GM12801 (cell line): ENCODE measurements around the gene ANKRD33B.

Source experiments
- TF ChIP-seq, protein P1 (sequence below): IDR thresholded peaks from one replicate; pipeline ENCODE4 v1.5.1; 2011; ENCODE audit warnings: control low read depth; ENCODE audit not compliant: insufficient read length; ENCODE audit errors: extremely low read depth

Gene ANKRD33B

DNA sequence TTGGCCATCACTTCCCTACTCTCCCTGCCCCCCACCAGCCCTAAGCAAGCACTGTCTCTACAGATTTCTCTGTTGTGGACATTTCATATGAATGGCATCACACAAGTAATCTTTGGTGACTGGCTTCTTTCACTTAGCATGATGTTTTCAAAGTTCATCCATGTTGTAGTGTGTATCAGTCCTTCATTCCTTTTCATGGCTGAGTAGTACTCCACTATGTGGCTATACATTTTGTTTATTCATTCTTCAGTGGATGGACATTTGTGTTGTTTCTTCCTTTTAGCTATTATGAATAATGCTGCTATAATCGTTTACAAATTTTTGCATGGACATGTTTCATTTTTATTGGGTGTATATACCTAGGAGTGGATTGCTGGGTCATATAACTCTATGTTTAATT is 113.1 kb downstream of the ANKRD33B start:
- TF ChIP-seq, protein P1, sequence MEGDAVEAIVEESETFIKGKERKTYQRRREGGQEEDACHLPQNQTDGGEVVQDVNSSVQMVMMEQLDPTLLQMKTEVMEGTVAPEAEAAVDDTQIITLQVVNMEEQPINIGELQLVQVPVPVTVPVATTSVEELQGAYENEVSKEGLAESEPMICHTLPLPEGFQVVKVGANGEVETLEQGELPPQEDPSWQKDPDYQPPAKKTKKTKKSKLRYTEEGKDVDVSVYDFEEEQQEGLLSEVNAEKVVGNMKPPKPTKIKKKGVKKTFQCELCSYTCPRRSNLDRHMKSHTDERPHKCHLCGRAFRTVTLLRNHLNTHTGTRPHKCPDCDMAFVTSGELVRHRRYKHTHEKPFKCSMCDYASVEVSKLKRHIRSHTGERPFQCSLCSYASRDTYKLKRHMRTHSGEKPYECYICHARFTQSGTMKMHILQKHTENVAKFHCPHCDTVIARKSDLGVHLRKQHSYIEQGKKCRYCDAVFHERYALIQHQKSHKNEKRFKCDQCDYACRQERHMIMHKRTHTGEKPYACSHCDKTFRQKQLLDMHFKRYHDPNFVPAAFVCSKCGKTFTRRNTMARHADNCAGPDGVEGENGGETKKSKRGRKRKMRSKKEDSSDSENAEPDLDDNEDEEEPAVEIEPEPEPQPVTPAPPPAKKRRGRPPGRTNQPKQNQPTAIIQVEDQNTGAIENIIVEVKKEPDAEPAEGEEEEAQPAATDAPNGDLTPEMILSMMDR = no peak

DNA sequence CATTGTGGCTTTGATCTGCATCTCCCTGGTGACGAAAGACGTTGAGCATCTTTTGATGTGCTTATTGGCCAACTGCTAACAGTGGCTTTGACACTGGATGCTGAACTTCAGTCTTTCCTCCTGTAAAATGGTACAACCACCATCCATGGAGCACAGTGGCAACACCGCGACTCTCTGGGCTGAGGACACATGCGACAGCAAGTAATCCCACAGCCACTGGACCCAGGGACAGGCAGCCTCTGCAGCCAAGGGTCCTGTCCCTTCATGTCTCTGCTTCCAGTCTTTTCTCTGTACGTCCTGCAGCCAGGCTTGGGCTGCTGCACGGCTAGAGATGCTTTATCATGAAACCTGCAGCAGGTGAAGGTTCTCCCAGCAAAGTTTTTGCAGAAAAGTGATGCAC is 113.7 kb downstream of the ANKRD33B start:
- TF ChIP-seq, protein P1 = no peak

DNA sequence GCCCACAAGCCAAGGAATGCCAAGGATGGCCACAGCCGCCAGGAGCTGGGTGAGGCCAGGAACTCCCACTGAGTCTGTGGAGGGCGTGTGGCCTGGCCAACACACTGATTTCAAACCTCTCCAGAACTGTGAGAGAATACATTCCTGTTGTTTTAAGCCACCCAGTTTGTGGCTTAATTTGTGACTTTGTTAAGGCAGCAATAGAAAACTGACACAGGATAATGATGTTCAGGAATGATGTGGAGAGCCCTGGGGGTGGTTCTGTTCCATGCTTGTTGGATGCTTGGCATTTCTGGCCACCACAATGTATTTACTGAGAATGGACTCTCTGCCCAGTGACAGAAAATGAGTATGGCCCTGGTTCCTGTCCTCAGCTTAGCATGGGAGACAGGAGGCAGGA is 114.4 kb downstream of the ANKRD33B start:
- TF ChIP-seq, protein P1 = no peak

DNA sequence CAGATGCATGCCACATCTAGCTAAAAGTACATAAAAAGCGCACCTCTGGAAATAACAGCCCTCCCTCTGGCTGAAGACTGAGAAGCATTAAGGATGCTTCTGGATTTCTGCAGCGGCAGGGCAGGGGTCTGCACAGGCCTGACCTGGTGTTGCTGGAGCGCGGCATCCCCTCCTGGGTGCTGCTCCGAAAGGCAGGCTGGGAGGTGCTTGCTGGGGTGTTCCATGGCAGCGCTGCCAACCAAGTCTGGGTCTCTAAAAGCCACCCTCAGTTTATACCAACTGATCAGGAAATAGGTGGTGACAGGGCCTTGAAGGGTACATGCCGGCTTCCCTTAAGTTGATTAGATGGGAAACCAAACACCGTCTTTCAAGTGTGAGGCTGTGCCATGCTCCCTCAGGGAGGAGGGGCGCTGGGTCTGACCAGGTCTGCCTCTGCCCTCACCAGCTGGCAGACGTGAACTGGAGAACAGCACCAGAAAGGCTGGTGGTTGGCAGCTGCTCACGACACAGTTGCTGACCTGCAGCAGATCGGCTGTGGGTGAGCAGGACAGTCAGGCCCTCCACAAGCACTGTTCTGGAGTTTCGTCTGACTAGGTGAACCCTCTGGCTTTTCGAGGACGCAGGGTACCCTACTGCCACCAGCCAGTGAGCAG is 115.6 kb downstream of the ANKRD33B start:
- TF ChIP-seq, protein P1 = no peak

DNA sequence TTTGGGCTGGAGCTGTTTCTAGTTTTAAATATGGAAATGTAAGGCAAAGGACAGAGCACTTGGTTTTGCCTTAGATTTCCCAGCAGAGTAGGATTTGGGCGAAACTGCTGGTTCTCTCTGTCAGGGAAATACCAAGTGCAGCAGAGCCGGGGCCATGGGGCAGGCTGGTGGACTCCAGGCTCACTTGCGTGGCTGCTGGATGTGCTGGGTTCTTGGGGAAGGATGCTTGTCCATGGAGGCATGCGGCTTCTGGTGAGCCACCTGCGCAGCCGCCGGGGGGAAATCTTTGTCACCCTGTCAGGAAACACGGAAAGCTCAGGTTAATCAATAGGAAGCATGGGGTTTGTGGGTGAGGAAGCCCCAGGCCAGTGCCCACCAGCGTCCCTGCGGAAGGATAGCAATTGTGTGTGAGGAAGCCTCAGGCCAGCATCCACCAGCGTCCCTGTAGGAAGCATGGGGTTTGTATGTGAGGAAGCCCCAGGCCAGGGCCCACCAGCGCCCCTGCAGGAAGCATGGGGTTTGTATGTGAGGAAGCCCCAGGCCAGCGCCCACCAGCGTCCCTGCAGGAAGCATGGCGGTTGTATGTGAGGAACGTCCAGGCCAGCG is 117.1 kb downstream of the ANKRD33B start:
- TF ChIP-seq, protein P1 = no peak

DNA sequence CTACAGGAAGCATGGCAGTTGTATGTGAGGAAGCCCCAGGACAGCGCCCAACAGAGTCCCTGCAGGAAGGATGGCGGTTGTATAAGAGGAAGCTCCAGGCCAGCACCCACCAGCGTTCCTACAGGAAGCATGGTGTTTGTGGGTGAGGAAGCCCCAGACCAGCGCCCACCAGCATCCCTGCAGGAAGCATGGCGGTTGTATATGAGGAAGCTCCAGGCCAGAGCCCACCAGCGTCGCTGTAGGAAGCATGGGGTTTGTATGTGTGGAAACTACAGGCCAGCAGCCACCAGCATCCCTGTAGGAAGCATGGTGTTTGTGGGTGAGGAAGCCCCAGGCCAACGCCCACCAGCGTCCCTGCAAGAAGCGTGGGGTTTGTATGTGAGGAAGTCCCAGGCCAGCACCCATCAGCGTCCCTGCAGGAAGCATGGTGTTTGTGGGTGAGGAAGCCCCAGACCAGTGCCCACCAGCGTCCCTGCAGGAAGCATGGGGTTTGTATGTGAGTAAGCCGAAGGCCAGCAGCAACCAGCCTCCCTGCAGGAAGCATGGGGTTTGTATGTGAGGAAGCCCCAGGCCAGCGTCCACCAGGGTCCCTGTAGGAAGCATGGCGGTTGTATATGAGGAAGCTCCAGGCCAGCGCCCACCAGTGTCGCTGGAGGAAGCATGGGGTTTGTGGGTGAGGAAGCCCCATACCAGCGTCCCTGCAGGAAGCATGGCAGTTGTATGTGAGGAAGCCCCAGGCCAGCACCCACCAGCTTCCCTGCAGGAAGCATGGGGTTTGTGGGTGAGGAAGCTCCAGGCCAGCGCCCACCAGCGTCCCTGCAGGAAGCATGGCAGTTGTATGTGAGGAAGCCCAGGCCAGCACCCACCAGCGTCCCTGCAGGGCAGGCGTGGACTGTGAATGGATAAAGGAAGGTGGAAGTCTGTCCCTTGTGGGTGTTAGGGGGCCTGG is 118.1 kb downstream of the ANKRD33B start:
- TF ChIP-seq, protein P1 = no peak

DNA sequence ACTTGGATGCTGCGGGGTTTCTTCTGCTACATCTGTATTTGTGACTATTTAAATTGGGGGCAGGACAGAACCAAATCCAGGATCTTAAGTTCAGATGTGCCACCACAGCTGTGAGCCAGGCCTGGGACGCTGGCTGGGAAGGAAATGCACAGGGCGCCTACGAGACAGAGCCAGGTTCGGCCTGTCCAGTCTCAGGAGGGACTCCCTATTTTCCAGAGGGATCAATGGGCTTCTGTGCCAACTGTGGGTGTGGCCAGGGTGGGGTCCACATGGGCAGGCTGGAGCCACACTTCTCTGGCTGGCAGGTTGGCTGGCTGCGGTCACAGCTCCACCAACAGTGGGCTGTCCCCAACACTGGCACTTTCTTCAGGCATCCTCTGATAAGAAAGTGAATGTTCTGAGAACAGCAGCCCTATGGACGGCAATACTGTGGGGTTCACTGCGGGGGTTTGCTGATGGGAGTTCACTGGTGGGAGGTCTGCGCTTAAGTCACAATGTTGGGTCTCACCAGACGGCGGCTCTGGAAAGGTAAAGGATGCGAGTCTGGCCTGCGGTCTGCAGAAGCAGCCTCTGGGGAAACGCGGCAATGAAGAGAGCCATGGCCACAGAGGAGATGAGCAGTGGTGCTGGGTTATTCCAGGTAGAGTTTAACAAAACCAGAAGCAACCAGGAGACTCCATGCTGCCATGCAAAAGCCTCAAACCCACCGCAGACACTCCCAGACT is 119.1 kb downstream of the ANKRD33B start:
- TF ChIP-seq, protein P1 = no peak
